MCF 10A (cell line): ENCODE results near the gene SPINK9. TPM values are rescaled to one million over a fixed set of nuclear protein-coding genes. Genes with fewer than 3 reads are reported as not detected.
A peak's percentile ranks its signal among the peaks of the same experiment; 100 is the strongest.

ENCODE experiments used
- BruUV-seq: library from RNA; stranded (reverse); fragments of 400-500 nt; replicated peaks from 2 replicates; lab custom pipeline; 2021; lab: Mats Ljungman, UMichigan
- CTCF ChIA-PET: fragments of 300-600 bp; sonication (Branson Sonifier 250); formaldehyde crosslinking; extraction: SDS; loops from one replicate; lab custom pipeline; 2021; ENCODE audit warnings: antibody characterized with exemption, inconsistent platforms; lab: Yijun Ruan, JAX
- POLR2A ChIA-PET: fragments of 300-600, 350-650 bp; sonication (Branson Sonifier 250); formaldehyde crosslinking; extraction: SDS; loops from one replicate; lab custom pipeline; 2020; ENCODE audit warnings: antibody characterized with exemption, inconsistent platforms; lab: Yijun Ruan, JAX
- DNase-seq: peaks from one replicate; pipeline ENCODE4 v3.0.0-alpha.2; 2018; ENCODE audit not compliant: unreplicated experiment
- H3K27ac Mint-ChIP-seq: one replicate; pipeline ENCODE4 v1.8.0; 2022; ENCODE audit warnings: mild to moderate bottlenecking, low read depth, mixed read lengths; ENCODE audit not compliant: unreplicated experiment
- H3K27me3 Mint-ChIP-seq: one replicate; pipeline ENCODE4 v1.8.0; 2022; ENCODE audit warnings: mixed read lengths; ENCODE audit not compliant: insufficient read depth, unreplicated experiment
- H3K36me3 Mint-ChIP-seq: one replicate; pipeline ENCODE4 v1.8.0; 2022; ENCODE audit warnings: mild to moderate bottlenecking, moderate library complexity, mixed read lengths; ENCODE audit not compliant: insufficient read depth, unreplicated experiment
- H3K4me1 Mint-ChIP-seq: one replicate; pipeline ENCODE4 v1.8.0; 2022; ENCODE audit warnings: mixed read lengths; ENCODE audit not compliant: insufficient read depth, unreplicated experiment
- H3K4me3 Mint-ChIP-seq: one replicate; pipeline ENCODE4 v1.8.0; 2022; ENCODE audit warnings: mild to moderate bottlenecking, moderate library complexity, mixed read lengths; ENCODE audit not compliant: unreplicated experiment
- H3K9me3 Mint-ChIP-seq: one replicate; pipeline ENCODE4 v1.8.0; 2022; ENCODE audit warnings: mixed read lengths; ENCODE audit not compliant: unreplicated experiment
- intact Hi-C: fragments of 100-400 bp; cut with micrococcal nuclease; formaldehyde crosslinking; loops from 2 replicates; pipeline ENCODE4 v1.14.1; 2022
- total RNA-seq: library from RNA; stranded (reverse); gene quantifications from 2 replicates; pipeline ENCODE4 v1.2.3, GENCODE V29; 2022
- TF ChIP-seq, protein P1 (sequence below): fragments of 200-600 bp; IDR thresholded peaks from one replicate; pipeline ENCODE4 v1.8.0; 2022; ENCODE audit warnings: antibody characterized with exemption, mild to moderate bottlenecking; ENCODE audit not compliant: unreplicated experiment

The SPINK9 gene
- total RNA-seq, 1 experiment from 2014 or later = not detected

DNA sequence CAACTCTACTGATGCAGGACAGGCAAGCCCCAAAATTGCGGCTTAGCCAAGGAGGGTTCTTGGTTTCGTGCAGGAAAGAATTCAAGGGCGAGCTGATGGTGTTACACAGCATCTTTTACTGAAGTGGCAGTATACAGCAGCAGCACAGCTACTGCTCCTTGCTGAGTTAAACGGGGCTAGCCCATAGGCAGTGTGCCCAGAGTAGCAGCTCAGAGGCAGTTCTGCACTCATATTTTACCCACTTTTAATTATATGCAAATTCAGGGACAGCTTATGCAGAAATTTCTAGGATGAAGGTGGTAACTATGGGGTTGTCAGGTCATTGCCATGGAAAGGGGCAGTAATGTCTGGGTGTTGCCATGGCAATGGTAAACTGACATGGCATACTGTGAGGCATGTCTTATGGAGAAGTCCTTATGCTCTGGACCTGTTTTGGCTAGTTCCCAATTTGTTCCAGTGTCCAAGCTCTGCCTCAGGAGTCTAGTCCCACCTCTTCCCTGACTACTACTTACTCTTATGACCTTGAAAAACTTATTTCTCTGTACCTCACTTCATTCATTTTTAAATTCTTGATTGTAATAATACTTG, 2.0 kb upstream of the SPINK9 start:
- DNase-seq = no peak
- Mint-ChIP-seq H3K36me3 (no peaks in the 10 kb centered on the region), H3K4me3 (no peak overlapping the region), H3K4me1 (peaks cover 8% of the 10 kb centered on the region), H3K9me3 (peaks cover 7% of the 10 kb centered on the region), H3K27me3 (no peaks in the 10 kb centered on the region), H3K27ac (no peak overlapping the region)
- intact Hi-C loops = no loop called here
- ChIA-PET POLR2A (no interaction called here), CTCF (interaction anchor here (0.6 to 1.7 kb wide), 2 partner anchors 12 to 22 kb away, joined by 3 to 8 read pairs; no protein-coding TSS in a partner anchor)
- BruUV-seq = no TSS peak
- TF ChIP-seq, protein P1, sequence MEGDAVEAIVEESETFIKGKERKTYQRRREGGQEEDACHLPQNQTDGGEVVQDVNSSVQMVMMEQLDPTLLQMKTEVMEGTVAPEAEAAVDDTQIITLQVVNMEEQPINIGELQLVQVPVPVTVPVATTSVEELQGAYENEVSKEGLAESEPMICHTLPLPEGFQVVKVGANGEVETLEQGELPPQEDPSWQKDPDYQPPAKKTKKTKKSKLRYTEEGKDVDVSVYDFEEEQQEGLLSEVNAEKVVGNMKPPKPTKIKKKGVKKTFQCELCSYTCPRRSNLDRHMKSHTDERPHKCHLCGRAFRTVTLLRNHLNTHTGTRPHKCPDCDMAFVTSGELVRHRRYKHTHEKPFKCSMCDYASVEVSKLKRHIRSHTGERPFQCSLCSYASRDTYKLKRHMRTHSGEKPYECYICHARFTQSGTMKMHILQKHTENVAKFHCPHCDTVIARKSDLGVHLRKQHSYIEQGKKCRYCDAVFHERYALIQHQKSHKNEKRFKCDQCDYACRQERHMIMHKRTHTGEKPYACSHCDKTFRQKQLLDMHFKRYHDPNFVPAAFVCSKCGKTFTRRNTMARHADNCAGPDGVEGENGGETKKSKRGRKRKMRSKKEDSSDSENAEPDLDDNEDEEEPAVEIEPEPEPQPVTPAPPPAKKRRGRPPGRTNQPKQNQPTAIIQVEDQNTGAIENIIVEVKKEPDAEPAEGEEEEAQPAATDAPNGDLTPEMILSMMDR = no peak

DNA sequence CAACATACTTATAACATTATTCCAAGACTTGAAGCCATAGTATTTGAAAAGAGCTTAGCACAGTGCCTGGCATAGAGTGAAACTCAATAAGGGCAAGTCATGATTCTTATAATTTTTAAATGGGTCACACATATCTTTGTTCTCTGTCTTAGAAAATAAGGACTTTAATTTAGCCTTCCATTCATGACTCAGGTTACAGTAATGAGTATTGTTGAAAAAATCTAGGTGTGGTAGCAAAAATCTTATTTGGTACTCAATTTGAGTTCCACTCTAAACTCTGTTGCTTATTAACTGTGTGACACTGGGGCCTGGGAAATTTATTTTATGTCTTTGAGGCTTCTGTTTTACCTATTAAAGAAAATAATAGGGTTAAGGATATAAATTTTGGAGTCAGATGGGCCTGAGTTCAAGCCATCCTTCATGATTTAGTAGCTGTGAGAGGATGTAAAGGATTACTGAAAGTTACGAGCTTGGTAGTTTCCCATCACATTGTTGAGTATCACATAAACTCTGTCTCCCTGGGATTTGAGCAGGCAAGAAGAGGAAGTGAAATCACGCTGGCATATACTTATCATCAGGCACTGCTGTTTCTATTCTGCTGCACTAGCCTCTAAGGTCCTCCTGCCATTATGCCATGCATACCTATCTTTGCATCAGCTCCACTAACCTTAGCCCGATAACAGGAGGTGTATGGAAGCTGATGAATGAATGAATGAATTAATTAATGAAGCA, 1.5 kb downstream of the SPINK9 start:
- POLR2A ChIA-PET = no interaction called here
- no TSS peak for BruUV-seq
- CTCF ChIA-PET = interaction anchor here (0.7 to 2.1 kb wide), 2 partner anchors 9 to 38 kb away, joined by 4 to 11 read pairs; no protein-coding TSS in a partner anchor
- Mint-ChIP-seq H3K27ac (peak overlapping the region; percentile 74), H3K27me3 (no peaks in the 10 kb centered on the region), H3K9me3 (peaks cover 4% of the 10 kb centered on the region), H3K4me3 (no peak overlapping the region), H3K4me1 (peaks cover 8% of the 10 kb centered on the region), H3K36me3 (no peaks in the 10 kb centered on the region)
- intact Hi-C loops = no loop called here
- TF ChIP-seq, protein P1 = no peak
- no peak for DNase-seq

DNA sequence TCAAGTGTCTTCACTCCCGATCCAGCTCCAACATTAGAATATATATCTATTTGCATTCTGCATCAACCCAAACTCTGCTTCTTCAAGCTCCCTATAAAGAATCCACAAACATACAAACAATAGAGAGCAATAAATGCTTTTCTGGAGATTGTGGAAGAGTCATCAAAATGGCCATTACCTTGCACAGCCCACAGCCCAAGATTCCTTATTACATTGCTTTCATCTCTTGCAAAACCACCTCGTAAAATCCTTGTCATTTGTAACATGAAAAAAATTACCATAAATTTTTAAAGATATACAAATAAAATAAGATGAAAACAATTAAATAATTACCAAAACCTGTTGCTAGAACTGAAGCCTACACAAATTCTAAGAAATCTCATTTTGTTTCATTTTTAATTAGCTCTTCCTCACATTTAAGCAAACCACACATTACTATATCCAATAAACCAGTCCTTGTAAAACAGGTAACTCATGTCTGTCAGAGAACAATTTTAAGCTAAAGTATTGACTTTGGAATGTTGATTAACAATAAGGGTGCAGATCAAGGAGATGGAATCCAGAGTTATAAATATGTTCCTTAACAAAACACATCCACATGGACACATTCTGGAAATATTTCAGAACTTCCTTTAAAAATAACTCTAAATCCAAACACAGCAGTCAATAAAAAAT, 7.1 kb downstream of the SPINK9 start:
- no peak for DNase-seq
- no TSS peak for BruUV-seq
- H3K4me1 Mint-ChIP-seq = peaks cover 19% of the 10 kb centered on the region
- no peaks in the 10 kb centered on the region for H3K36me3 Mint-ChIP-seq
- no peak overlapping the region for H3K4me3 Mint-ChIP-seq
- intact Hi-C loops = no loop called here
- H3K27me3 Mint-ChIP-seq = no peaks in the 10 kb centered on the region
- H3K9me3 Mint-ChIP-seq = peaks cover 12% of the 10 kb centered on the region
- H3K27ac Mint-ChIP-seq = peak overlapping the region; percentile 73
- POLR2A ChIA-PET = interaction anchor here (0.6 to 1.1 kb wide), 3 partner anchors 20 to 388 kb away, joined by 3 to 4 read pairs (median 3); no protein-coding TSS in a partner anchor
- CTCF ChIA-PET = interaction anchor here (0.5 to 2.0 kb wide), 5 partner anchors 32 to 1741 kb away, joined by 3 to 13 read pairs (median 4); no protein-coding TSS in a partner anchor
- TF ChIP-seq, protein P1 = no peak

DNA sequence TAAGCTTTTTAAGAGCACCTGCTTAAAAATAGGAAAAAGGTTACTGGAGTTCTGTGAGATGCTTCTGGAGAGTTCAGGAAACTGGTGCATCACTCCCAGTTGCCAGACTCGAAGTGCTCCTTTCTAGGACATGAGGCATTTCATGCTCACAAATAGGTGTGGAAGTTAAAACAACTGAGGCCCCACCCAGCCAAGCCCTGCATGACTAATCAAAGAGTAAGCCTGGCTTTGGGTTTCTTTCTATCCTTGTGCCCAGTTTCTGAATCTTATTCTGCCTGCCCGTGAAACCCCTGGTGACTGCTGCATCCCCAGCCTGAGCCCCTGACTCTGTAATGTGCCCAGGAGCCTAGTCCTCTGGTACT, 7.7 kb downstream of the SPINK9 start:
- peak; percentile 82 for DNase-seq
- TF ChIP-seq, protein P1 = no peak
- no peak overlapping the region for H3K4me3 Mint-ChIP-seq
- intact Hi-C loops = no loop called here
- no TSS peak for BruUV-seq
- H3K4me1 Mint-ChIP-seq = peaks cover 19% of the 10 kb centered on the region
- CTCF ChIA-PET = interaction anchor here (0.5 to 2.0 kb wide), 5 partner anchors 31 to 1741 kb away, joined by 3 to 13 read pairs (median 4); no protein-coding TSS in a partner anchor
- POLR2A ChIA-PET = interaction anchor here (0.9 kb wide), 1 partner anchor 20 kb away, joined by 3 read pairs; no protein-coding TSS in a partner anchor
- H3K27me3 Mint-ChIP-seq = no peaks in the 10 kb centered on the region
- H3K9me3 Mint-ChIP-seq = peaks cover 12% of the 10 kb centered on the region
- peak overlapping the region; percentile 73 for H3K27ac Mint-ChIP-seq
- no peaks in the 10 kb centered on the region for H3K36me3 Mint-ChIP-seq
